HG03139 (cell line): Measurements from ENCODE around the gene PSMG4.

Experiments used
- ATAC-seq: cut with Tn5 transposase; IDR thresholded peaks from one replicate; pipeline ENCODE4 v1.9.1; 2021; ENCODE audit not compliant: unreplicated experiment

The PSMG4 gene

DNA sequence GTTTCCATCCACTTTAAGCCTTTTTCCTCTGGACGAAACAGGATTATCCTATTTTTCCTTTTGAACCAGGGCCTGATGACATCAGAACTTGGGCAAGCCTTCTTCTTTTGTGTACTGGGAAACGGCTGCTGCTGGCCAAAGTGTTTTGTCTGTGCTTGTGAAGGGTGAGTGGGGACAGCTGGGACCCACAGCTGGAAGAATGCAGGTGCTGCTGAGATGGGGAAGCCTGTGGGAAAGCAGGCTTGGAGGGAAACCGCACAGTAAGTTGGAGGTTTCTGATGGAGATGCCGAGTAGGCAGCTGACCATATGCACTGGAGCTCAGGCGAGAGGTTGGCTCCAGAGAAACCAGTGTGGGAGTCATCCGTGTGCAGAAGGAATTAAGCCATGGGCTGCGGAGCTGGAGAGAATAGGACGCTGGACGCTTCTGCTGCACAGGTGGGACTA lies 8.5 kb upstream of the PSMG4 start:
- no peak for ATAC-seq

DNA sequence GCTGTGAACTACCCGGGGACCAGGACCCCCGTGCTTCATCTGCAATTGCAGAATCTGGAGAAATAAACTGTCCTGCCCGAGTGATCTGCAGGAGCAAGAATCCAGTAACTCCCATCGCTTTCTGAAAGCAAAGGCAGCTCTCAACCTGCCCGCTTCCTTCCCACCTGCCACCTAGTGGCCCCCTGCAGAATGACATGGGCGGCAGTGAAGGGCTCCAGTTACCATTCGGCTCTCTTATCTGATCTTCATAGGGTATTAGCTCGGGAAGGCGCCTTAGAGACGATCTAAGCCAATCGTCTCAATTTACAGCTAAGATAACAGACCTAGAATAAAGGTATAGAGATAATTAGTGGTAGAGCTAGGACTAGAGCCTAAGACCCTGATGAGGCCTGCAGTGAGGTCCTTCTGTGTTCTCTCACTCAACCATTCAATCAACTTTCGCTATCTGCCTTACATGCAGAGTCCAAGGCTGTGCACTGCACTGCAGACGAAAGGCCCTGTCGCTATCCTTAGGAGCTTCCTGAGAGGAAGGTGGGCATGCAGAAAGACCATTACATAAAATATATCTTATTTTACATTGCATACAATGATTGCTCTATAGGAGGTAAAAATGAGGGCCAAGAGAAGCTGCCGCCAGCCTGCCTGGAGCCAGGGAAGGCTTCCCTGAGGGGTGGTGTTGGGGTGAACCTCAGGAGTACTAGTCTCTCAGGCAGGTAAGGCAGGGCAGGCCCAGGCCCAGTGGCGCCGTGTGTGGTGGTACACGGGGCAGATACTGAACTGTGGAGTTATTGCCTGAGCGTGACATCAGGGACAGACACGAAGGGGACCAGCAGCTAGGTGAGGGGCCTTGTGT lies 7.1 kb upstream of the PSMG4 start:
- no peak for ATAC-seq

DNA sequence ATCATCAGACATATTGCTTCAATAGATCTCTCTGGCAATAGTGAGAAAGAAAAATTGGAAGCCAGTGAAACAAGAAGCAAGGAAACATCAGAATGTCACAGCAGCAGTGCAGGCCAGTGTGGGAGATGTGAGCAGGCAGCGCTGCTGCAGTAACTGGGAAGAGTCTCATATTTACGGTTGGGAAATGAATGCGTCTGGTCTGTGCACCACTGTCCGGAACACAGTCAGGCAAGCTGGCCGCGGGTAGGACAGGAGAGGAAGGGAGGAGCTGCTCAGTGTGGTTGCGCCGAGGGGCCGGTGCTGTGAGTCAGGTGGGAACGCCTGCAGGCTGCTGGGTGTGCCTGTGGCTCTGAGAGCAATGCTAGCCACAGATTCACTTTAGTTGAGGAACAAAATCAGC lies 6.4 kb upstream of the PSMG4 start:
- ATAC-seq, result no peak

DNA sequence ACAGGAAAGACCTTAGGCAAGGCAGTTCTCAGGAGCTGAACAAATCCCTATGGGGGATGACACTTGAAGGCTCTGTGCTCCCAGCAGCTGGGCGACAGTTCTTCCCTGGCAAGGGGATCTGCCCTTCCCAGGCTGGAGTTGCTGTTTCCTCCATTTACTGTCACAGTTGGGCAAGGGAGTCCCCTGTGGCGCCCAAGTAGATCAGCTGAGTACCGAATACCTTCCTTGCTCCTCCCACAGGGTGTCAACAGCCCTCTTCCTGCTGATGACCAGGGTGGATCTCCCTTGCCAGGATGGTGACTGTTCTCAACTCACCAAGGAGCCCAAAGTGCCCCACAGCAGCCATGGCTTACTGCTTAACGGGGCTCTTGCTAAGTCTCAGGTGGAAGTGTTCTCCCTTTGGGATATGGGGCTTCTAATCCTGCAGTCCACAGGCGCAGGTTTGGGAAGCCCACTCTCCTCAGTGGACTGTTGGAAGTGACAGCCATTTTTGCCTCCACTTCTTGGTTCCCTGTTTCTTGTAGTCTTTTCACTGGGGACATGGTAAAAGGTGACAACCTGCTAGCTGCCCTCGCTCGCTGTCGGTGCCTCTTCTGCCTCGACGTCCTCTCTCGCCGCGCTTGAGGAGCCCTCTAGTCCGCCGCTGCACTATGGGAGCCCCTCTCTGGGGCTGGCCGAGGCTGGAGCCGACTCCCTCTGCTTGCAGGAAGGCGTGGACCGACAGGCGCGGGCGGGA lies 5.7 kb upstream of the PSMG4 start:
- no peak for ATAC-seq

GRCh38 chr6:3253597-3253961 lies 5.2 kb upstream of the PSMG4 start:
- no peak for ATAC-seq

- ATAC-seq, result no peak
Measured at GRCh38 chr6:3258201-3258600, 546 bp upstream of the PSMG4 start.

DNA sequence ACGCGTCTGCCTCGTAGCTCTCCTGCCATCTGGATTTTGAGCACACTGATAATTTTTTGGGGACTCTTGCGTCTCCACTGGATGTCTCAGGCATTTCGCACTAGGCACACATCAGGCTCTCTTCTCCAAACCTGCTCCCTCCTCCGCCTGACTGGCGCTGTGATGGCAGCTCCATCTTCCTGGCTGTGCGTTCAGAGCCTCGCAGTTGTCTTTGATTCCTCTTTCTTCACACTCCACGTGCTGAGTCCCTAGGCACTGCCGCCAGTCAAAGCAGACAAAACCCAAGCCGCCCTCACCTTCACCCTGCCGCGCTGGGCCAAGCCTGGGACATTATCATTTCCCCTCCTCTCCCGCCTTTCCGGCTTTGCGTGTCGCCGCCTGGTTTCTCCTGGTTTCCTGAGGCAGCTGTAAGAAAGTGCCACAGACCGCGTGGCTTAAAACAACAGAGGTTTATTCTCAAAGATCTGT lies 778 bp downstream of the PSMG4 start:
- ATAC-seq, result peak; percentile 25

DNA sequence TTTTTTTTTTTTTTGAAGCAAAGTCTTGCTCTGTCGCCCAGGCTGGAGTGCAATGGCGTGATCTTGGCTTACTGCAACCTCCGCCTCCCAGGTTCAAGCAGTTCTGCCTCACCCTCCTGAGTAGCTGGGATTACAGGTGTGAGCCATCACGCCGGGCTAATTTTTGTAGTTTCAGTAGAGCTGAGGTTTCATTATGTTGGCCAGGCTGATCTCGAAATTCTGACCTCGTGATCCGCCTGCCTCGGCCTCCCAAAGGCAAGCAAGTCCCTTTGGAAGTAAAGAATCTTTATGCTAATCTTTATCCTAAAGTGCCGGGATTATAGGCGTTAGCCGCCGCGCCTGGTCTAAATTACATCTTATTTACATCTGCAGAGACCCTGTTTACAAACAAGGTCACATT lies 1.5 kb downstream of the PSMG4 start:
- ATAC-seq, result no peak

DNA sequence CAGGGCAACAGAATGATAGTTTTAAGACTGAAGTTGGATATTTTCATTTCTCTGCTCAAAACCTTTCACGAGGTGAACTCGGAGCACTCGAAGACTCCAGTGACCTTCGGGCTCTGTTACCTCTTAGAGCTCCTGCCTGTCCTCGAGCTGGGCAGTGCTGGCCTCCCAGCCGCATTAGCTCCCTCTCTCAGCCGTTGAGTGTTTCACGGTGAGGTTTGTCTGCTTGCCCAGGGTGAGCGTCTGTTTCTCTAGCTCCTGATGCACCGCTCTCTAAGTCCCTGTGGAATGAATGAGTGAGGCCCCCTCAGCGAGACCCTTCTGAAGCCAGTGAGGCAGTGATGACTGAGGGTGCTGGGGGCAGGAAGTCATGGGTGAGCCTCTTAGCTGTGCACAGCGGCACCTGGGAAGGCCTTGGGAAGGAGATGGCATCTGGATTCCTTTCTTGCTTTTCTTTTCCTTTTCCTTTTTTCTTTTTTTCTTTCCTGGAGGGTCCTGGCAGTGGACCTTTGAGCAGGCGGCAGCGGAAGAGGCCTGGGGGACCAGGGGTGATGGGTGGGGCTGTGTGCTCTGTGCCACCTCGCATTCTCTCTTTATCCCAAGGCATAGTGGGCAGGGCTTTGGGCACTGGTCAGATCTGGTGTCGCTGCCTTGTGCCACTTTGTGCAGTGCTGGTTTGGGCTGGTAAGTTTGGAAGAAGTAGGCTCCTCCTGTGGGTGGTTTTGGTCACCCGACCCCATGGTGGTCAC lies 2.2 kb downstream of the PSMG4 start:
- ATAC-seq, result no peak

- ATAC-seq, result no peak
Measured at GRCh38 chr6:3261518-3261820, 2.7 kb downstream of the PSMG4 start.

DNA sequence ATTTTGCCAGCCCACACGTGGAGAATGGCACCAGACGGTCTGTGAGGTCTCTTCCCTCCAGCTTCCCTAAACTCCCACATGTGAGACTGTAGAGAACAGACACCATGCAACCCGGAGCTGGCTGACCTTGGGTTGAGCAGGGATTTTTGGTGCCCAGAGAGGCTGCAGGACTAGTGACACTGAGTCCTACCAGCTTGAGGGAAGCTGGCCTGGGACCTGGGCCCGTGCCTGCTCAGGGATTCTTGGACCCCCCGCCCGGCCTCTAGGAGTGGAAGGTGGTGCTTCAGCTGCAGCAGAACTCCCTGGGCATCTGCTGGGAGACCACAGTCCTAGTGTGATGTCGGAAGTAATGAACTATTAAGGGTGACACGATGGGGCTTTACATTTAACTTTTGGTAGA lies 3.2 kb downstream of the PSMG4 start:
- no peak for ATAC-seq

- no peak for ATAC-seq
Measured at GRCh38 chr6:3263096-3263495, 4.3 kb downstream of the PSMG4 start.

DNA sequence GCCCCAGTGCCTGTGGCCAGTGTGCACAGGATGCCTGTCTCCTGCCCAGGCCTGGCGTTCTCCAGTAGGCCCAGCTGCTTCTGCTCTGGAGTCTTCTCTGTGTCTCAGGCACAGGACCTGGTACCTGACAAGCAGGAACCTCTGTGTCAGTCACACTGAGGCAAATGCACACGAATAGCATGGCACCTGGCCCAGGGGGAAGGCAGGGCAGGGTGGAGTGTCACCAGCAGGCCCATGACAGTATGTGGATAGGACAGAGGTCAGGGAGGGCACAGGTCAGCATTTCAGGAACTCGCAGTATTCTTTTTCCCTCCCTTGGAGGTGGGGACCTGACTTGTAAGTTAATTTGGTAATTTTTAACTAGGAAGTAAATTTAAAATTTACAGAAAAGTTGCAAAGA lies 5.6 kb downstream of the PSMG4 start:
- ATAC-seq, result no peak

DNA sequence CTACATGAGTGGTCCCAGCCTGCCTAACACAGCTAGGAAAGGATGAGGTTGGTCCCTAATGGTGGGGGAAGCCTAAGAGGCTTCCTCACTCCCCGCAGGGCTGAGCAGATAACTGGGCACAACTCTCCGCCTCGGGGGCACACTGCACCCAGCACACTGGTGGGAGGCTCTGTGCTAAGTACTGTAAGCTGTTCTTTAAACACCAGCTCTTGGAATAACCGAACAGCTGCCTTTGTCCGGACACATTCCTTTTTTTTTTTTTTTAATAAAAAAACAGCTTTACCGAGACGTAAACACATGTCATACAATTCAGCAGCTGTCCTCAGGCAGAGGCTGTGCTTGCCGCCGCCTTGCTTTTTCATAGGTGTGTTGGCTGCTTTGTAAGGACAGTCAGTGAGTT lies 6.9 kb downstream of the PSMG4 start:
- ATAC-seq, result no peak

DNA sequence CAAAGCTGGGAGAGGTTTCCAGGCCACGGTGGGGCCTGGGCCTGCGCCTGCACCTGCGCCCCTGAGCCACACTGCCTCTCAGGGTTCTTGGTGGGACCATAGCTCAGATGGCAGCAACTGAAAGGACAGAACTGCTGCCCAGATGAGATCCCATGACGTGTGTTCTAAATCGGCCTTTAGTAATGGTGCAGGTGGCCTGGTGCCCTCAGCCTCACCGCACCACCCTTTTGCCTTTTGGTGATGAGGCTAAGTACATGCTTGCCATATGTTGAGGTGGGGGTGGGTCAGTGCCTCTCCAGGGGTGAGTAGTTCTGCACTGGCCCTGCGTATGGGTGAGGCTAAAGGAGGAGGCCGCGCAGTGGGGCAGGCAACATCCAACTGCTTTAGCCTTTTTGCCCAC lies 7.4 kb downstream of the PSMG4 start:
- no peak for ATAC-seq

GRCh38 chr6:3267162-3267561 lies 8.4 kb downstream of the PSMG4 start:
- no peak for ATAC-seq

- no peak for ATAC-seq
Measured at GRCh38 chr6:3268680-3269079, 9.9 kb downstream of the PSMG4 start.

GRCh38 chr6:3269281-3269975 lies 10.7 kb downstream of the PSMG4 start:
- ATAC-seq, result no peak

GRCh38 chr6:3270258-3270657 lies 11.5 kb downstream of the PSMG4 start:
- no peak for ATAC-seq

DNA sequence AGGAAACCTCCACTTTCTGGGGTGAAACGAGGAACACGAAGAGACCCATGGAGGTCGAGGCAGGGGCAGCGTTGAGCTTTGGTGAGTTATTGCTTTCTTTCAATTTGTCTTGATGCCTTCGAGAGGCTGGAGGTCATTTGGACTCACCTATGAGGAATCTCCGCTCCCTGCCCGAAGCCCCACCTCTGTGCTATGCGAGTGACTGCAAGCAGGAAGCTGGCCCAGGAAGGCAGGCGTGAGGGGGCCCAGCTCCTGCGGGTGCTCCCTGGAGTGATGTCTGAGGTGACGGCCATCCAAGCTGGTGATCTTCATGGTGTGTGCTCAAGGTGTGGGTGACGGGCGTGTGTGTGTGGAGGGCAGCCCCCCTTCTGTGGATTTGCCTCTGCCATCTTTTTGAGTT lies 13.0 kb downstream of the PSMG4 start:
- ATAC-seq, result no peak

DNA sequence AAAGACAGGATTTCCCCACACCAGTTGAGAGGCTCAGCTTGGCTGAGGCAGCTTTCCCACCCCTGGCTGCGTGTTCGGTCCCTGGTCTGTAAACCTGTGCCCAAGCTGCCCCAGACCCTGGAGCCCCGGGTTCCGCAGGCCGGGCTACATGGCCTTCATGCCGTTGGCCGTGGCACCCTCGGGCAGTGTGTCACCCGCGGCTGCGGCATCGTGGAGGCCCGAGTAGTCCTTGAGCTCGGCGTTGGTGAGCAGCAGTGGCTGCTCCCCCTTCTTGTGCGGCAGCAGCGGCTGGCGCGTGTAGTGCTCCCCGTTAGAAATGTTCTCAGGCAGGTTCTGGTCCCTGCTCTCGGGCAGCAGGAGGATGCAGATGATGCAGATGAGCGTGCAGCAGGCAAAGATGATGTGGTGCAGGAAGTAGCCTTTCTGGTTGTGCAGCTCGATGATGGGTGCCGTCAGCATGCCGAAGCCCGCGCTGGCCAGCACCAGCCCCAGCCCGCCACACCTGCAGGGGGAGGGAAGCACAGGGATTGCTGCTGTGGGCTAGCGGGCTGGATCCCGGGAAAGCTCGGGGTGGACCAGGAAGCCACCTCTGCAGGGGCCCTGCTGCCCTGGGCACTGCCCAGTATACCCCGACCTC lies 14.3 kb downstream of the PSMG4 start:
- ATAC-seq, result no peak
